C4-2B (cell line): ENCODE measurements around the gene P3H2.

Source experiments
- CTCF ChIP-seq: fragments of 450-650 bp; conservative IDR thresholded peaks from 2 replicates; pipeline ENCODE4 v1.5.1; 2017; ENCODE audit warnings: mild to moderate bottlenecking
- ZFX ChIP-seq: fragments of 450-650 bp; IDR thresholded peaks from 2 replicates; pipeline ENCODE4 v1.6.1; 2017

- TF ChIP-seq CTCF, result no peak
- no peak for TF ChIP-seq ZFX
Measured at GRCh38 chr3:189977174-189977573, 143.5 kb downstream of the P3H2 start.
